Measurements from ENCODE around the gene CELA3B.

CELA3B gene

DNA sequence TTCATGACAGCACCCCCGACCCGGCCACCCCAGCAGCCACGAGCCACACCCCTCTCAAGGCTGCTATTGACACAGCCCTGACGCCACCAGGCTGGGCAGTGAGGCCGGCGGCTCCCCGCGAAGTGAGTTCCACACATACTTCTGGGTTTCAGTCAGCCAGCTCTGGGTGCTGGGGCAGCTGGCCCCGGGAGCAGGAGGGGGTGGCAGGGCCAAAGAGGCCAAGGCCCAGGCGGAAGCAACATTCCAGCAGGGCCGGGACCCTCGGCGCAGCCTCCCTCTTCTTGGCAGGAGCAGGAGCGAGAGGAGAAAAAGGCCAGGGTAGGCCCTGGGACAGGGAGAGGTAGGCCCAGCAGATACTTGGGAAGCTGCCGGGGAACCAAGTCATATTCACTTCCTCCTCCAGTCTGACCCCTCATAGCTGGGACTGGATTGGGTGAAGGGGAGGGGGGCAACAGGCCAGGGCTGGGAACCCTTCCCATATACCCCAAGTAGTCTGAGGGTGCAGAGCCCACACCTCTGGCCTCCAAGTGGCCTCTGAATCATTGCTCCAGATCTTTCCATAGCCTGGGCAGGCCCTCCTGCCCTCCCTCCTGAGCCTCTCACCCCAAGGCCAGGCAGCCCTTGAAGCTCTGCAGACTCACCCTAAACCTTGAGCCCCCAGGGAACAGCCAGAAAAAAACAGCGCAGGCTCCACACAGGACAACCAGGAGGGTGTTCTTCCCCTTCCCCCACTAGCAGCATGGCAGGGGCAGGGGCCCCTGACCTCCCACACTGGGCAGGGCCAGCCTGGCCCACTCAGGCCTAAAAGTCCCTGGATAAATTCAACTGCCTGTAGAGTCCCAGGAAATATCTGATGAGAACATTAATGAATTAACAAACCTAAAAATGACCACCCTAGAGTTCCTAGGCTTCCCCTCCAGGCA is 45.4 kb upstream of the CELA3B start:
- Histone ChIP-seq H4K20me1 (ENCODE audit: insufficient read depth, low read length) (no peaks in the 10 kb centered on the region), H3K4me1 (ENCODE audit: insufficient read depth, low read length) (no peaks in the 10 kb centered on the region), H3K9ac (ENCODE audit: low read depth, low read length) (no peak overlapping the region), H3K27ac (ENCODE audit: low read length) (no peak overlapping the region), H3K27me3 (ENCODE audit: insufficient read depth, low read length, poor library complexity) (no peaks in the 10 kb centered on the region), H3K4me3 (ENCODE audit: low read depth in 1 of 2, low read length in 2 of 2) (no peak overlapping the region), H3K79me2 (ENCODE audit: insufficient read depth, low read length) (no peaks in the 10 kb centered on the region), H3K36me3 (ENCODE audit: insufficient read depth, low read length) (no peaks in the 10 kb centered on the region), H3K4me2 (ENCODE audit: insufficient read depth, low read length) (no peak overlapping the region), H3K9me3 (ENCODE audit: insufficient read depth, low read length, severe bottlenecking) (no peaks in the 10 kb centered on the region), H2AFZ (ENCODE audit: low read depth, low read length) (no peak overlapping the region)
- TF ChIP-seq, protein P1, sequence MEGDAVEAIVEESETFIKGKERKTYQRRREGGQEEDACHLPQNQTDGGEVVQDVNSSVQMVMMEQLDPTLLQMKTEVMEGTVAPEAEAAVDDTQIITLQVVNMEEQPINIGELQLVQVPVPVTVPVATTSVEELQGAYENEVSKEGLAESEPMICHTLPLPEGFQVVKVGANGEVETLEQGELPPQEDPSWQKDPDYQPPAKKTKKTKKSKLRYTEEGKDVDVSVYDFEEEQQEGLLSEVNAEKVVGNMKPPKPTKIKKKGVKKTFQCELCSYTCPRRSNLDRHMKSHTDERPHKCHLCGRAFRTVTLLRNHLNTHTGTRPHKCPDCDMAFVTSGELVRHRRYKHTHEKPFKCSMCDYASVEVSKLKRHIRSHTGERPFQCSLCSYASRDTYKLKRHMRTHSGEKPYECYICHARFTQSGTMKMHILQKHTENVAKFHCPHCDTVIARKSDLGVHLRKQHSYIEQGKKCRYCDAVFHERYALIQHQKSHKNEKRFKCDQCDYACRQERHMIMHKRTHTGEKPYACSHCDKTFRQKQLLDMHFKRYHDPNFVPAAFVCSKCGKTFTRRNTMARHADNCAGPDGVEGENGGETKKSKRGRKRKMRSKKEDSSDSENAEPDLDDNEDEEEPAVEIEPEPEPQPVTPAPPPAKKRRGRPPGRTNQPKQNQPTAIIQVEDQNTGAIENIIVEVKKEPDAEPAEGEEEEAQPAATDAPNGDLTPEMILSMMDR (IDR thresholded peaks at IDR 0.05; ENCODE audit: borderline replicate concordance, extremely low read depth, low read length, poor library complexity, severe bottlenecking), result no peak
- no peak for TF ChIP-seq EZH2 (IDR thresholded peaks at IDR 0.05; ENCODE audit: borderline replicate concordance, low read depth, low read length, severe bottlenecking)
- no peak for ATAC-seq (ENCODE audit: insufficient read depth, low read depth)
- no peak for DNase-seq

DNA sequence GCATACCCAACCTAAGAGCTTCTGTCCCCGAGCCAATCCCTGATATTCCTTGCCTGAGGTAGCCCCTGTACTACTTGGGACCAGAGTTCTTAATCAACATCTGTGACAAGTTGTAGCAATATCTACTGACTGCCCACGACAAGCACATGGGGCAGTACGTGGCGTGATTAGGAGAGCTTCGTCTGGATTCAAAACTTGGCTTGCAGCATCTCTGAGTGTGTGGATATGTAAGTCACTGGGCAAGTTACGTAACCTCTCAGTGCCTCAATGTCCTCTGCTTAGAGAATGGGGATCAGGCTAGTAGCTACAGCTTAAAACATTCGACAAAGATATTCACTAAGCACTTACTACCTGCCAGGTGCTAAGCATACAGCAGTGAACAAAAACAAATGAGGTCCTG is 44.7 kb upstream of the CELA3B start:
- Histone ChIP-seq H3K9me3 (ENCODE audit: insufficient read depth, low read length, severe bottlenecking) (no peaks in the 10 kb centered on the region), H3K4me1 (ENCODE audit: insufficient read depth, low read length) (no peaks in the 10 kb centered on the region), H3K27me3 (ENCODE audit: insufficient read depth, low read length, poor library complexity) (no peaks in the 10 kb centered on the region), H3K9ac (ENCODE audit: low read depth, low read length) (no peak overlapping the region), H3K36me3 (ENCODE audit: insufficient read depth, low read length) (no peaks in the 10 kb centered on the region), H2AFZ (ENCODE audit: low read depth, low read length) (no peak overlapping the region), H3K27ac (ENCODE audit: low read length) (no peak overlapping the region), H3K79me2 (ENCODE audit: insufficient read depth, low read length) (no peaks in the 10 kb centered on the region), H3K4me3 (ENCODE audit: low read depth in 1 of 2, low read length in 2 of 2) (no peak overlapping the region), H4K20me1 (ENCODE audit: insufficient read depth, low read length) (no peaks in the 10 kb centered on the region), H3K4me2 (ENCODE audit: insufficient read depth, low read length) (no peak overlapping the region)
- no peak for DNase-seq
- ATAC-seq (ENCODE audit: insufficient read depth, low read depth), result no peak
- TF ChIP-seq, protein P1 (IDR thresholded peaks at IDR 0.05; ENCODE audit: borderline replicate concordance, extremely low read depth, low read length, poor library complexity, severe bottlenecking), result no peak
- no peak for TF ChIP-seq EZH2 (IDR thresholded peaks at IDR 0.05; ENCODE audit: borderline replicate concordance, low read depth, low read length, severe bottlenecking)

DNA sequence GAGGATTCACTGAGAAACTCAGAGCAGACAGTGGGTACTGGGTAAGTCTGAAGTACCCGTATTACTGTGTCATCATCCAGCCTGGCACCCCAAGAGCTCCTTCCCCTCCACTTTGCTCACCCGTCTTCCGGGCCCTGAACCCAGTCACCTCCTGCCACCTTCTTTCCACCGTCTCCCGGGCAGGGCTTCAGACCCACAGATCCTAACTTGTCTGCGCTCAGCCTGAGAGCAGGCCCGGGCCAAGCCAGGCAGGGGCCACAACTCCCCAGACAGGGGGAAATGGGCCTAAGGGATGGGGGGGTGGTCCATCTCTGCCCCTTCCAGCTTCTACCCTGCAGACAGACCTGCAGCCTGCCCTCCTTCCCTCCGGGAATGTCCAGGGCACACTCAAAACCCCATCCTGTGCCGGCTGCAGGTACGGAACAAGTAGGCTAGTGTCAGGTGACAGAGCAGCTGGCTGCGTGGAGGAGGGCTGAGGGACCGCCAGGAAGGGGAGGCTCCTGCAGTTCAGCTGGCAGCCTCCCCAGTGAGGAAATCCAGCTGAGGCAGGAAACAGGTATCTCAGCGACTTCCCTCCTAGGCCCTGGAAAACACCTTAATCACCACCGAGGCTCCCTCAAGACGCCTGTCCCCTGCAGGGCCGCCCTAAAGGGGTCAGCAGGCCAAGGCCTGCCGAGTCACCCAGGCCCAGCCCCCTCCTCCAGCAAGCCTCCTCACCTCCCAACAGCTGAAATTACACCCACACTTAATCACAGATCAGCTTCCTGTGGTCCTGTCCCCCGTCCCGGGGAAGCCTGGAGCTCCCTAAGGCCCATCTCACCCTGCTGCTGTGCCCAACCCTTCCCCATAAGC is 43.2 kb upstream of the CELA3B start:
- DNase-seq, result no peak
- Histone ChIP-seq H2AFZ (ENCODE audit: low read depth, low read length) (no peak overlapping the region), H3K79me2 (ENCODE audit: insufficient read depth, low read length) (no peaks in the 10 kb centered on the region), H3K9ac (ENCODE audit: low read depth, low read length) (no peak overlapping the region), H3K4me3 (ENCODE audit: low read depth in 1 of 2, low read length in 2 of 2) (no peak overlapping the region), H3K27me3 (ENCODE audit: insufficient read depth, low read length, poor library complexity) (no peaks in the 10 kb centered on the region), H3K9me3 (ENCODE audit: insufficient read depth, low read length, severe bottlenecking) (no peaks in the 10 kb centered on the region), H3K27ac (ENCODE audit: low read length) (no peak overlapping the region), H3K4me2 (ENCODE audit: insufficient read depth, low read length) (no peak overlapping the region), H3K36me3 (ENCODE audit: insufficient read depth, low read length) (no peaks in the 10 kb centered on the region), H3K4me1 (ENCODE audit: insufficient read depth, low read length) (no peaks in the 10 kb centered on the region), H4K20me1 (ENCODE audit: insufficient read depth, low read length) (no peaks in the 10 kb centered on the region)
- no peak for ATAC-seq (ENCODE audit: insufficient read depth, low read depth)
- TF ChIP-seq, protein P1 (IDR thresholded peaks at IDR 0.05; ENCODE audit: borderline replicate concordance, extremely low read depth, low read length, poor library complexity, severe bottlenecking), result no peak
- TF ChIP-seq EZH2 (IDR thresholded peaks at IDR 0.05; ENCODE audit: borderline replicate concordance, low read depth, low read length, severe bottlenecking), result no peak
